GM12873 (cell line): ENCODE results near the gene CMTM8.

Source experiments
- CTCF ChIP-seq: IDR thresholded peaks from 2 replicates; pipeline ENCODE4 v1.5.1; 2012; ENCODE audit warnings: low read depth, mild to moderate bottlenecking, moderate library complexity, low read length, control low read depth; ENCODE audit not compliant: insufficient read depth; ENCODE audit errors: missing control alignments

Gene CMTM8

GRCh38 chr3:32290619-32291018 is 52.1 kb downstream of the CMTM8 start:
- TF ChIP-seq CTCF: no peak

- no peak for TF ChIP-seq CTCF
Observed at GRCh38 chr3:32292085-32292796, 53.8 kb downstream of the CMTM8 start.

DNA sequence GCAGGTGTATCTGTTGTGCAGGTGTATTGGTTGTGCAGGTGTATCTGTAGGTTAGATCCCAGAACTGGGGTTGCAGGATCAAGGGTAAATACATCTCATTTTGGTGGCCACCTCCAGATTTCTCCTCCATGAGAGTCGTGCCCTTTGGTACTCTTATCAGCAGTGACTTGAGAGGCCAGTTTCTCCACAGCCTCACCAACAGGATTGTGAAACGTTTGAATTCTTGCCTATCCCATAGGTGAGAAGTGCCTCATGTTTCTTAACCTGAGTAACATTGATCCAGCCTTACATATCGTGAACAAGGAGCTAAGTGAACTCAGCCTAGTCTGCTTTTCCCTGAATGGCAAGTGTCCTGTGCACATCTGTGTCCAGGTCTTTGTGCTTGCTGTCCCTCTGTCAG is 55.4 kb downstream of the CMTM8 start:
- TF ChIP-seq CTCF: no peak

GRCh38 chr3:32296251-32297204 is 58.0 kb downstream of the CMTM8 start:
- peak; percentile 93 for TF ChIP-seq CTCF

DNA sequence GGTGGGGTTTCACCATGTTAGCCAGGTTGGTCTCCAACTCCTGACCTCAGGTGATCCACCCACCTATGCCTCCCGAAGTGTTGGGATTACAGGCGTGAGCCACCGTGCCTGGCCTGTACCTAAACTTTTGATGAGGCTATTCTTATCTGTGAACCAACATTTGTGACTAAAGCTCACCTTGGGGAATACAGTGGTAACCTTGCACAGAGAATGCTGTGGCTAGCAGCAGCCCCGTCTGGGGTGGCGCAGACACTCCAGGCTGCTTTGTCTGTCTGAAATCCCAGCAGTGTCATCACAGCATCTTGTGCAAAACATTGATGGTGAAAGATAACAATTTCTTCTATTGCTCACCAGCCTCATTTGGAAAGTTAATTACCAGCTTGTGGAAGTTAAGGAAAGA is 58.9 kb downstream of the CMTM8 start:
- no peak for TF ChIP-seq CTCF

- TF ChIP-seq CTCF: no peak
Observed at GRCh38 chr3:32301426-32301825, 62.9 kb downstream of the CMTM8 start.
